Measurements from ENCODE around the gene SPATA2L.

Gene SPATA2L

DNA sequence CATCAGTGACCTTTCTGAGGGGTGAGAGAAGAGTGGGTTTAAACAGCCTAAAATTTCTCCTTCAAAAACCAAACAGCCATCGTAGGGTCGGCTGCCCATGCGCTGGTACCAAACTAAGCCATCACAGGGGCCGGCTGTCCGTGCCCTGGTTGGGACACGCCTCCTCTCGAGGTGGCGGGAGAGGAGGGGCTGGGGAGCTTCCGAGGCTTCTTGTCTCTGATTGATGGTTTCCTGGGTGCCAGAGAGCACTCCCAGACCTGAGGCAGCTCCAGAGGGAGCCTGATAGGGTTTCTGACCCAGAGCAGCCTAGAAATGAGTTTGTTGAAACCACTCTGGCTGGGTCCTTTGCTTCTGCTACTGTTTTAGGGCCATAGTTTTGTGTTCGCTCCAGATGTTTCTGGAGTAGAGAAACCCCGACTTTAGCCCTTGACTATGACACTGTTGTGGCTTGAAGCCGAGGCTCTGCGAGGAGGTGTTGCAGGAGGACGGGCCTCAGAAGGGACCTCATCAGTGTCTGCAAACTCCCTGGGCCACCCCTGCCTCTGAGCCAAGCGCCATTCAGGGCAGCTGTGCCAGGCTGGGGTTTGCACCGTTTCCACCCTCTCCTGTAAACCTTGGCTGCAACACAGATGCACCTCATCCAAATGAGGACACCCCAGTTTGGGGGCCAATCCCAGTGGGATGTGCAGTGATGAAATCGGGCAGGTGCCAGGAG, 26.1 kb upstream of the SPATA2L start:
- no peak for DNase-seq

DNA sequence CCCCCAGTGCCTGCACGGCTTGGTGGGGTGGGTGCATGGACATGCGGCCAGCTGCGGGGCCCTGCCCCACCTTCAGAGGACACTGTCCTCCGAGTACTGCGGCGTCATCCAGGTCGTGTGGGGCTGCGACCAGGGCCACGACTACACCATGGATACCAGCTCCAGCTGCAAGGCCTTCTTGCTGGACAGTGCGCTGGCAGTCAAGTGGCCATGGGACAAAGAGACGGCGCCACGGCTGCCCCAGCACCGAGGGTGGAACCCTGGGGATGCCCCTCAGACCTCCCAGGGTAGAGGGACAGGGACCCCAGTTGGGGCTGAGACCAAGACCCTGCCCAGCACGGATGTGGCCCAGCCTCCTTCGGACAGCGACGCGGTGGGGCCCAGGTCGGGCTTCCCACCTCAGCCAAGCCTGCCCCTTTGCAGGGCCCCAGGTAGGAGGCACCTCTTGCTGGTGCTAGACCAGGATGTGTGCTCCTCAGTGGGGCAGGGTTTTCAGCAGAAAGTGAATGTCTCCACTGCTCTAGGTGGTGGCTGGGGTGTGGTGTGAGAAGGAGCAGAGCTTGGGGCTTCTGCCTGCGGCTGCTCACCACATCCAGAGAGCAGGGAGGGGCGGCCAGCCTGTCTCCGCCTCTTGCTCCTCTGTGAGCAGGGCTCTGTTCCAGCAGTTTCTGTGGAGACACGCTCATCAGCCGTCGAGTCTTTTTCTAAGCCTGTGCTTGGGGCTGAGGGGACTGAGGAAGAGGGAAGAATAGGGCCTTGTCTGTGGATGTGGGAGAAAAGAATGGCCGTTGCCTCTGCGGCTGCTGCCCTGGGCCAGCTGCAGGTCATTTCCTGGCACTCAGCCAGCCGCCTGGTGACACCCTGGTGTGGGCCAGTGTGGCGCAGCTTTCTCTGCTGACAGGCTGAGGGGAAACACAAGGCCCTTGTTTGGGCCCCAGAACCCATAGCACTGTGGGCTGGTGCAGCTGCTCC, 22.1 kb upstream of the SPATA2L start:
- peak; percentile 88 for DNase-seq

DNA sequence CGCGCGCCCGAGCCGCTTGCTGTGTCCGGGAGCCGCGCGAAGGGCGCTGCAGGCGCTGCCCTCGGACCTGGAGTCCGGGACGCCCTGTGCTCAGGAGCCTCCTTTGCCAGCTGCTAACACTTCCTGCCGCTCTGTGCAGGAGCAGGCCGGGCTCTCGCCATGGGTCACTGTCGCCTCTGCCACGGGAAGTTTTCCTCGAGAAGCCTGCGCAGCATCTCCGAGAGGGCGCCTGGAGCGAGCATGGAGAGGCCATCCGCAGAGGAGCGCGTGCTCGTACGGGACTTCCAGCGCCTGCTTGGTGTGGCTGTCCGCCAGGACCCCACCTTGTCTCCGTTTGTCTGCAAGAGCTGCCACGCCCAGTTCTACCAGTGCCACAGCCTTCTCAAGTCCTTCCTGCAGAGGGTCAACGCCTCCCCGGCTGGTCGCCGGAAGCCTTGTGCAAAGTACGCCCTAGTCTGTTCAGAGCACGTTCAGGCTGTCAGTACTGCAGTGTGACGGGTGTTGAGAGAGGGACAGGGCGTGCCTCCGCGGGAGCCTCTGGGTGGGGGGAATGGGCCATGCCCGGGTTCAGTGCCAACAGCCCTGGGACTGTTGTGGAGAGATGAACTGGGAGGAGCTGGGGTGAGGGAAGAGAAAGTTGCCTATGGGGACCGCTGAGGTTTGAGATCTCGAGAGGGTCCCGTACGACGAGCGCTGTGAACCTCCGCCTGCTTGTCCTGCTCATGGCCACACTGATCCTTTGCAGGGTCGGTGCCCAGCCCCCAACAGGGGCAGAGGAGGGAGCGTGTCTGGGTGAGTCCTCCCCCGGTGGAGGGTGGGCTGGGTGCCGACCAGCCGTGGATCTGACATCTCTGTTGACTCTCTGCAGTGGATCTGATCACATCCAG, 21.1 kb upstream of the SPATA2L start:
- DNase-seq: peak; percentile 81

DNA sequence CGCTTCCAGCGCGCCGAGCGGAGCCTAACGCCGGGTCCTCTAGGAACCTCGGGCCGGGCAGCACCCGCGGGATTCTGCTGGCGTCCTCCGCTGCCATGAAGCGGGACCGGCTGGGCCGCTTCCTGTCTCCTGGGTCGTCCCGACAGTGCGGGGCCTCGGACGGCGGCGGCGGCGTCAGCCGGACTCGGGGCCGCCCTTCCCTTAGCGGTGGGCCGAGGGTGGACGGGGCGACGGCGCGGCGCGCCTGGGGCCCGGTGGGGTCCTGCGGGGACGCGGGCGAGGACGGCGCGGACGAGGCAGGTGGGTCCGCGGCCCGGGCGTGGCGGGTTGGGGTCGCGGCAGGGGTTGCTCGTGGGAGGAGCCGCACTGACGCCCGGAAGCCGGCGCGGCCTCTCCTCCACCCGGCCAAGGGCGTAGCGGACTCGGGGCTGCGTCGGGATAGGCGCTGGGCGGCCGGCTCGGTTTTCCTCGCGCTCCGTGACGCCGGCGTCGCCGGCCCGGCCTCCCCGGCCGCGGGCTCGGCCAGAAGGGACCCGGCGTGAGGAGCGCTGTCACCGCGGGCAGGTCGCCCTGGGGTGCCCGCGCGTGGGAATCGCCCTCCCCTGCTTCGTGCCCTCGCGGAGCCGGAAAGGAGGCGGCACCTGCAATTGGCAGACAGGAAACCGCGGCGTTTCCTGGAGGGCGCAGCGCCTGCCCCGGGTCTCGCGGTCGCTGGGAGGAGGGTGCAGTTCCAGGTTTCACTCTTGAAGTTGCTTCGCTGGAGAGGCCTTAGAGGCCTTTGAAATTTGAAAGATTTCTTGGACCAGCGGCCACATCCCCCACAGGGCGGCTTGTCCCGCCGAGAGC, 20.3 kb upstream of the SPATA2L start:
- DNase-seq: peak; percentile 93

DNA sequence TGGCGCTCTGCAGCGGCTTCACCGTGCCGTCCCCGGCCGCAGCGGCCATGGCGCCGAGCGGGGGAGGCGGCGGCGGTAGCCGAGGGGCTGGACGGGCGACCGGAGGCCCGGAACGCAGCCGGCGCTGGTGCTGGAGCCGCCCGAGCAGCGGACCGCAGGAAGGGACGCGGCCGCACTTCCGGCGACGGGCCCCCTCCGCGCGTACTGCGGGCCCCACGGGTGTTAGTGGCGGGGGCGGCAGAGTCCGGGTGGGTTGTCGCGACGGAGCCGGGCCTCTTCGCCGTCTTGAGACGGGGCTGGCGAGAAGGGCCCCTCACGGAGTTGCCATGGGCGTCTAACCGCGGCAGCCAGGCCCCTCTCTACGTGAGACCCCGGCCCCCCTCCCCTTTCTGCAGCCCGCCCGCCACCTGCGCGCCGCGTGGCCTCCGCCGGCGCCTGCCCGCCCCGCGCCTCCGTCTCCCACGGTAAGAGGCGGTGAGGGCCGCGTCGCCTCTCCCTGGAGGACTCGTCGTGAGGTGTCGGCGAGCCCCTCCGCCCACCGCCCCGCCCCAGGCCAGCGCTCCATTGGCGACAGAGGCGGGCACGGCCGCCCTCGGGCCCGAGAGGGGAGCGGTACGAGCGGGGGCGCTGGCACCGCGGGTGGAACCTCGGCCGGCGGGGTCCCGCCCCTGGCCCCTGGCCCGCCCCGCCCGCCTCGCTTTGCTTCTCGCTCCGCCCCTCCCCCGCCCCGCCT, 19.5 kb upstream of the SPATA2L start, which contains the start of the genes VPS9D1 and ZNF276:
Gene VPS9D1 (minus strand): TSS at position 86 of the 733 bp plus-strand sequence. CDS start 37 bp downstream, at position 49.
Gene ZNF276 (plus strand): TSS at position 725 of the 733 bp plus-strand sequence. CDS start 104 bp downstream, outside the sequence.
- DNase-seq: peak; percentile 84

DNA sequence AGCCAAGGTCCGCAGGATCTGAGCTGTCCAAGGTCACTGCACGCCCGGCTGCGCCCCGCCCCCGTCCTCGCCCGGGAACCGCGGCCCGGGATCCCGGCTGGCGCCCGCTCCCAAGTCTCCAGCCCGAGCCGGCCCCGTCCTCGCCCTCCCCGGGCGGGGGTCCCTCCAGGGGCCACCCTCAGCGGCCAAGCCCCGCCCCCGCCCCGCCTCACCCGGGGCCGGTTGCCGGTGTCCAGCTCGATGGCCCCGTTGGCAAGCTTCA, 19.0 kb upstream of the SPATA2L start:
- DNase-seq: no peak

DNA sequence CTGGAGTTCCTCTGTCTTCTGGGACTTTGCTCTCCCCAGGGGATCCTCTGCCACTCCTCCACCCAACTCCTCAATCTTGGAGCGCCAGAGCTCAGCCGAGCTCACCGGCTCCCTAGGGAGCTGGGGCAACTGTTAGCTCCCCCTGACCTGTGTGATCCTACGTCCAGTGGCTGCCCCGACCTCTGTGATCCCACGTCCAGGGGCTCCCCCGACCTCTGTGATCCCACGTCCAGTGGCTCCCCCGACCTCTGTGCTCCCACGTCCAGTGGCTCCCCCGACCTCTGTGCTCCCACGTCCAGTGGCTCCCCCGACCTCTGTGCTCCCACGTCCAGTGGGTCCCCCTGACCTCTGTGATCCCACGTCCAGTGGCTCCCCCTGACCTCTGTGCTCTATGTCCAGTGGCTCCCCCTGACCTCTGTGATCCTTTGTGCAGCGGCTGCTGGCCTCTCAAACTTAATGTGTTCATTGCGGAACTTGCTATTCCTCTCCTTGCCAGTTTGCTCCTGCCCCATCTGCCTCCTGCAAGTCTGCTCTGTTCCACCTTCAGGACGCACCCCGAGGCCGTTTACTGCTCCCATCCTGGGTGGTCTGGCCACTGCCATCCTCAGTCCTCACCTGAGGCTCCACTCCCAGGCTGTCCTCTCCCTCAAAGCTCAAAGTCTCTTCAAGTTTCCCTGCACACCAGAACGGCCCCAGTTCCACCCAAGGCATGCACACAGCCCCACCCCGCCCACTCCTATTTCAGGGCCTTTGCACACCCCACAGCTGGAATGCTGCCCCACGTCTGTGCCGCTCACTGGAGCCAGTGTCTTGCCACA, 16.4 kb upstream of the SPATA2L start:
- DNase-seq: no peak

DNA sequence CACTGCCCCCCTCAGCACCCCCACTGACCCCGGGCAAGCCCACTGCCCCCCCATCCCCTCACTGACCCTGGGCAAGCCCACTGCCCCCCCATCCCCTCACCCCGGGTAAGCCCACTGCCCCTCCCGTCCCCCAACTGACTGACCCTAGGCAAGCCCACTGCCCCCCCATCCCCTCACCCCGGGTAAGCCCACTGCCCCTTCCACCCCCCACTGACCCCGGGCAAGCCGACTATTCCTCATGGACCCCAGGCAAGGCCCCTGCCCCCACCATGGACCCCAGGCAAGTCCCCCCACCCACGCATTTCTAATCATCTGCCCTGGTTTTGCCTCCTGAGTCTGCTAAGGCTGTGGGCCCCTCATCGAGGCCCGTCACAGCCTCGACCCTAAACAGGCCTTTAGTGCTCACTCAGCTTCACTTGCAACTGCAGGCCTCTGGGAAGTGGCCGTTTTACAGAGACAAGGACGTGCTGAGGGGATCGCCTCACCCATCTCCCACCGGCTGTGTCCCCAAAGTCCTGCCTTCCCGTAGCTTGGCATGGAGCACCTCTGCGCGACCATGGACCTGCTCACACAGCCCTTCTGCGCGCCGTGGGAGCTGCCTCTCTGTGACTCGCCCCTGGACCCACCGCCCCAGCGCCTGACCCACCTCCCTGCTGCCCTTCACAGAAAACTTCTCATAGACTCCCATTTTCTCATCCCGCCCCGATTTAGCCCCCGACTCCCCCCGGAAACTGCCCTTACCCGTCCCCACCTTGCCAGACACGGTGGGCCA, 15.6 kb upstream of the SPATA2L start:
- no peak for DNase-seq

DNA sequence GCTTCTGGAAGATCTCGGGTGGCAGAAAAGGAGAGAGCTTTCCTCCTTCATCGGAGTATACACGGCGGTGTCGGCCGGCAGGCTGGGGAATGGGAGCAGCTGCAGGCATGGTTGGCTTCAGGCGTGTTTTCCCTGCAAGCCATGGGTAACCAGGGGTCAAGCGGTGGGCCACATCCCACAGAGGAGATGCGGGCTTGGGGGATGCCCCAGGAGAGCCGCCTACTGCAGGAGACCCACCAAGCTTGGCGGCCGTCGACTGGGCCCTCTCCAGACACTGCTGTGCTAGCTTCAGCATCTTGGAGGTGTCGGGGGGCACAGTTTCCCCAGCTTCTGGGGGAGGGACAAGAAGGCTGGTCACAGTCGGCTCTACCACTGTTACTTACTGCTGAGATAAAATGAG, 15.0 kb upstream of the SPATA2L start:
- no peak for DNase-seq

DNA sequence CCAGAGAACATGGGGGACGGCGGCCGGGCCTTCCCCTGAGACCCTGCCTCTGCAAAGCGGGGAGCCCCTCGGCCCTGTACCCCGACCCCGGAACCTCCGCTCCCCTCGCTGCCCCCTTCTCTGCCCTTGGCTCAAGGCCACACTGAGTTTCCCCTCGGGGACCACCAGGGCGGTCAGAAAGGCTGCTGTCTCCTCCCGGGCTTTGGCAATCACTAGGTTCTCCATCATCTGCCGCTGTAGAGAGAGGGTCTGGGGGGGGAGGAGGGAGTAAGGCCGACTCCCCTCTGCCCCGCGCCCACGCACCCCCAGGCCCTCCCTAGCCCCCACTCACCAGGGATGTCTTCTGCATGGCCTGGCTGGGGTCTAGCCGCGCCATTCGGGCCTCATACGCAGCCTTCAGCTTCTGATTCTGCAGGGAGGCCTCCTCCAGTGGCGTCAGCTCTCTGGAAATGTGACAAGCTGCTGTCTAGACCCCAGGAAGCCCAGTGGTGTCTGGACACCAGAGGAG, 10.8 kb upstream of the SPATA2L start:
- DNase-seq: no peak

DNA sequence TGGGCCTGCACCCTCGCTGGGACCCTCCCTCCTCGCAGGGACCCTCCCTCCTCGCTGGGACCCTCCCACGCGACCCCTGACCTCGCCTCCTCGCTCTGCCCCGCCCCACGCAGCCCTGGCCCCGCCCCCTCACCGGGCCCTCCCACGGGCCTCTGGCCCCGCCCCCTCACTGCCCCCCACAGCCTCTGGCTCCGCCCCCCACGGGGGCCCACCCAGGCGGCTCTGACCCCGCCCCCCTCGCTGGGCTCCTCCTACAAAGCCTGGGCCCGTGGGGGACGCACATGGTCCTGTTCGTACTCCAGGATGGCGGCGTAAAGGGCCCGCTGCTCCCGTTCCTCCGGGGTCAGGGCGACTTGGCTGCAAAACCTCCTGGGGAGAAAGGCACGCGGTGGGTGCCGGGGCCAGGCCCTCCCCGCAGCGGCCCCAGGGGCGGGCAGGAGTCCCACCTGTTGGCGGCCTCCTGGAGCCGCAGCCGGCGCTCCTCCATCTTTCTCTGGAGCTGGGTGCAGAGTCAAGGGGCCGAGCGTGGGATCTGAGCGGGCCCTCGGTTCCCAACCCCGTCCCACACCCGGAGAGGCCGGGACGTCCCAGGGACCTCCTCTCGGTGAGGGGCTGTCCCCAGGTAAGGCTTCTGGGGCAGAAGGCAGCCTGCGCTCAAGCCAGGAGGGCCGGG, 10.2 kb upstream of the SPATA2L start:
- DNase-seq: peak; percentile 67

DNA sequence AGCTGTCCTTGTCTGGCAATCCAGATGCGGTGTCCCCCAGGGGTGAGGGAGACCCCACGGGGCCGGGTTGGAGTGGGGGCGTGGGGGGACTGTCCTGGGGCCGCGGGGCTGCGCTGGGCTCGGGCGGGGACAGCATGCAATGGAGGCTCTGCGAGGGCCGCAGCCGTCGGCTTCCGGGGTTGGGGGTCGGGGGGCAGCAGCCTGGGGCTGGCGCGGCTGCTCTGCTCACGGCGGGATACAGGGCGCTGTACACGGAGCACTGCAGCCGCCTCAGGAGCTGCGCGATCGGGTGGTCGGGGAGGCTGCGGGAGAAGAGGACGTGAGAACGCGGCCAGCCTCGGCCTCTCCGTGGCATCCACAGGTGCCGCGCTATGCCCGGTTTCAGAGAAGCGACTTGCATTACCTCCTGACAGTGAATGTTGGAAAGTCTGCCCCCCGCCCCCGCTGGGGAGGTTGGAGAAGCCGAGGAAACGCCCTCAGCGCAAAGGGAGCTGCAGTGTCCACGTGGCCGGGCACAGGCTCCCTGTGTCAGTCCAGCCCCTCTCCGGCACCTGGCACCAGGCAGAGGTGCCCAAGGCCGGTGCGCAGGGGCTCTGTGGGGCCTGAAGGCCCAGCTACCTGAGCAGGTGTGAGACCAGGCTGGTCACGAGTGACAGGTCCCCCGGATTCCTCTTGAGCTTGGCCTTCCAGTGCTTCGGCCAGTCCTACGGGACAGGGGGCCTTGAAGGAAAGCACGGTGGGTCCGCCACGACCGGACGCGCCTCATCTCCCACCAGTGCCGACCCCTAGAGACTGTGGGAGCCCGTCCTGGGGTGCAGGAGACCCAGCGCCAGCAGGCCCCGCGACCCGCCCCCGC, 9.4 kb upstream of the SPATA2L start:
- no peak for DNase-seq

DNA sequence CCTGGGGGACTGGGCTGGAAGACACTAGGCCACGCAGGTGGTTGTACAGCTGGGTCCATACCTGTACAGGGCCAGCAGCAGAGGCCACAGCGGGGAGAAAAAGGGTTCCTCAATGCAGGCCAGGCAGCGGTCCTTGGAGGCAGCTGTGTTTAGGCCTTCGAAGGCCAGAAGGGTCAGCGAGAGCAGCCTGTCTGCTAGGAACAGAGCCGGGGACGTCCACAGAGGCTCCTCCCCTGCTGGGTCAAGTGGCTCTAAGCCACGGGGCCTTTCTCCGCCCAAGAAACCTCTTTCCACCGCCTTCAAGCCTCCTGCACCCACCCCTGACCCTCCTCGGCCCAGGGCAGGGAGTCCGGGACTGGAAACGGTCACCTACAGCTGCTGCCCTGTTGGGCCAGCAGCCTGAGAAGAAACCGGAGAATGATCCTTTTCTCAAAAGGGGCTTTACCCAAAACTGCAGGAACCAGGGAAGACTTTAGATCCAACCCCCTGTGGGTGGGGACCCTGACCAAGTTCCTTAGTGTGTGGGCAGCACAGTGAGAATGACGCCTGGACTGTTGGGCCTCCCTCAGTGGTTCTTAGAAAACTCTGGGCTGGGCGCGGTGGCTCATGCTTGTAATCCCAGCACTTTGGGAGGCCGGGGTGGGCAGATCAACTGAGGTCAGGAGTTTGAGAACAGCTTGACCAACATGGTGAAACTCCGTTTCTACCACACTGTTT, 8.4 kb upstream of the SPATA2L start:
- no peak for DNase-seq

DNA sequence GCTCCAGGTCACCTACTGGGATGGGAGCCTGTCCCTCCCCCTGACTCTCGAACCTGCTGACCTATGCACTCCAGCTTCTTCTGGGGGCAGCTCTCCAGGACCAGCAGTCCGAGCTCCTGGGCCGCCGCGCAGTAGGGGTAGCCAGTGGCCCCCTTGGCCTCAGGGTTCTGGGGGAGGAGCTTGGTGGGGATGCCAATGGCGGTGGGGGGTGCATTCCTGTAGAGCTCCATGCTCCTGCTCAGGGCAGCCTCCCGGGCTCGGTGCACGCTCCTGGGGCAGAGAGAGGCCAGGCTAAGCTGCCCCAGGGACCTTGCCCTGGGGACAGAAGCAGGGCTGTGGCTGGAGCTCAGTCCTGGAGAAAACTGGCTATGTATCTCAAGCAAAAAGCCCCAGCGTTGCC, 7.7 kb upstream of the SPATA2L start:
- no peak for DNase-seq

DNA sequence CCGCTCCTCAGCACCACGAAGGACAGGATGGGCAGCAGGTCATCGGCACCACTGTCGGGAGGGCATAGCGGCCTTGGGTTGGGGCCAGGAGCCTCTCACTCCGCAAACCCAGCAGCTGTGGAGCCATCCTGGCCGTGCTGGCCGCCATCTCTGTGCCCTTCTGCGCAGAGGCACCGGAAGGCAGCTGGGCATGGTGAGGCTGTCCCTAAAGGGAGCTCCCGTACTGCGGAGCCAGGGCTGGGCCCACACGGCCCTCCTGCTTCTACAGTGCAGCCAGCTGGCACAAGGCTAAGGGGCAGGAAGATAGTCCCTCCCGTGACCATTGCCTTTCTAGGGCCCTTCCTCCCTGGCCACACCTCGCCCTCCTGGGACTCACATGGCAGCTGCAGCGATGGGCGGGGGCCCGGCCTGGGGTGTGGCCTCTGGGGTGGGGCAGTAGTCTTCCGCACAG, 7.0 kb upstream of the SPATA2L start:
- no peak for DNase-seq

DNA sequence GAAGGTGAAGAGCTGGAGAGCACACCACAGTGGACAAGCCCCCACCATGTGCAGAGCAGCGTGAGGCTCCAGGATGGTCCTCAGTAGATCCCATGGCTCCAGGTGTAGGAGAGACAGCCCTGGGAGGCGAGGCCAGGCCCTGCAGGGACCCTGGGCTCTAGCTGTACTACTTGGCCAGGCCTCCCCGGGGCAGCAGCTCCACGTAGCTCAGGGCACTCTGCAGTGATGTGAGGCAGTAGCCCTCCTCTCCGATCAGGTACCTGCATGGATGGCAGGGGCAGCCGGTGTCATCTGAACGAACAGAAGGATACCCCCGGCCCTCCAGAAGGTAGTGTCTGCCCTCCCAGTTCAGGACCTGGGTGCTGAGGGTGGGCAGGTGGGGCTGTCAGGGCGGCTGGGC, 6.2 kb upstream of the SPATA2L start:
- no peak for DNase-seq
